HG02885 (cell line): Measurements from ENCODE around the gene BAK1.

Experiments used
- ATAC-seq: cut with Tn5 transposase; IDR thresholded peaks from one replicate; pipeline ENCODE4 v1.9.1; 2021; ENCODE audit warnings: mild to moderate bottlenecking; ENCODE audit not compliant: unreplicated experiment, poor library complexity

Gene BAK1

DNA sequence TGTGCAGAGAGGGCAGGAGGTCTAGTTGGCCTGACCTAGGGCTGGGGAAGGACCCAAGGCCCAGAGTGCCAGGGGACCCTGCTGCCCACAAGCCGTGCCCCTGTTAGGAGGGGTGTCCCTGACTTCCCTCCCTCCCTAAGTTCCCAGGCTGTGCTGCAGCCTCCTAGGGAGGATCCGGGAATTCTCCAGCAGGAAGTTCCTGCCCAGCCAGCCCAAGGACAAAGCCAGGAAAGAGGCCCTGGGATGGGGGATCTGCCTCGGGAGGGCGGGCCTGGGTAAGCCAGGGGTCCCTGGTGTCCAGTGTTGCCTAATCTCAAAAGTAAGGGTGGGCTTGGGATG, 9.3 kb upstream of the BAK1 start:
- no peak for ATAC-seq

DNA sequence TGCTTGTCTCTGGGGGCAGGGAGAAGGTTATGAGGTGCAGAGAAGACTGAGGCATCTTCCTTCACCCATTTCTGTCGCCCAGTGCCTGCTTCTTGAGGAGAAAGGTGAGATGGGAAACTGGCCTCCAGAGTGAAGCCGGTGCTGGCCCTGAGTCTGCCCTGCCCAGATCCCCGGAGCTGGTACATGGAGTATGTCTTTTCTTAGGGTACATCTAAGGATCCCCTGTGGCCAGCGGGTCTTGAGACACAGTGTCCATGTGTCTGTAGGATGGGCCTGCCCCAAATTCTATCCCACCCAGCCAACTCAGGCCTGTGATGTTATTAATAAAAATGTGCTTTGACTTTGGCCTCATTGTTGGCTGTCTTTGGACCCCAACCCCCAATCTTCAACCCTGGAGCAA, 8.8 kb upstream of the BAK1 start:
- no peak for ATAC-seq

- no peak for ATAC-seq
These were observed 7.5 kb upstream of the BAK1 start for GRCh38 chr6:33587529-33587928.

DNA sequence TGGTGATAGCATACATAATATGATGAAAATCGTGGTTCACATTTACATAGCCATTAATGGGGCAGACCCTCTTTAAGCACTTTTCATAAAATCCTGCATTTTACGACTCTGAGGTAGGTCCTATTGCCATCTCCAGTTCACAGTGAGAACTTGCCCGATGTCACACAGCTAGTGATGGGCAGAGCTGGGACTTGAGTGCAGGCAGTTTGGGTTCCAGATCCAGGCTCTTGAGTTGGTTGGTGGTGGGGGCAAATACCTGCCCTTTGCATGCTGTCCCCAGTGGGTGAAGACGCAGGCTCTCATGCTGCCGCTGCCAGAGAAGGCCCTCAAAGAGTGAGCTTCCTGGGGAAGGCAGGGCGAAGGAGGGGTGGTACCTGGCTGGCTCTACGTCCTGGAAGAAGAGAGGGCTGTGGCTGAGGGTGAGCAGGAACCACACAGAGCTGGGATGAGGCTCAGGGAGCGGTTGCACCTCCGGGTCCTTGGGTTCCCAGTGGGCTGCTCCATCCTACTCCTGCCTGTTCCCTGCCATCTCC, 6.1 kb upstream of the BAK1 start:
- no peak for ATAC-seq

DNA sequence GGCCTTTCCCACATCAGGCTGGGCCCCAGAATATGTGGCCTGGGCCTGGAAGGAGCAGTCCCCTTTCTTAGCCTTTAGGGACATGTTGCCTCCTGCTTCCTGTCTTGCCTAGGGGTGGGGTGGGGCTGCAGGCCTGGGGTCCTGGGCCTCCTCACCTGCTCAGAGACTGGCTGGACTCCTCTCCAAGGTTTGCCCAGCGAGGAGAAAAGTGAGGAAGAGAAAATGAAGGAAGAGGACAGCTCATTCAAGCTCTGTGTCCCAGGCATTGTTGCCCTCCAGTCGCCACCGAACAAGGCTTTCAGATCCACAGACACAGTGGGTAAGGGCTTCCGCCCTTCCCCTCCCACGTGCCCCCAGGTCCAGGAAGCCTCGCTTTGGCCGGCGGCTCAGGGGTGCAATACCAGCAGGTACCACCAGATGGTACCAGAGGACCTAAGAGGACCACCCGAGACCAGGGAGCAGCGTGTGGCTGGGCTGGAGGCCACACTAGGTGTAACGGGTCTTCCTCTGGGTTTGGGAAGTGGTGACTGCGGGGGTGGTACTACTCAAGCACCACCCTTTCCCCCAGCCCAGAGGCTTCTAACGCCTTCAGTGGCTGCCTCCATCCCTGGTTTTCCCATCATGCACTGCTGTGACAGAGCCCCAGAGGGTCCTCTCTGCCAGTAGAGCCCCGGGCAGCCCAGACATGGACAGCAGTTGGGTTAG, 5.5 kb upstream of the BAK1 start:
- ATAC-seq, result peak; percentile 79

- ATAC-seq, result no peak
These were observed 4.8 kb upstream of the BAK1 start for GRCh38 chr6:33584700-33585402.

DNA sequence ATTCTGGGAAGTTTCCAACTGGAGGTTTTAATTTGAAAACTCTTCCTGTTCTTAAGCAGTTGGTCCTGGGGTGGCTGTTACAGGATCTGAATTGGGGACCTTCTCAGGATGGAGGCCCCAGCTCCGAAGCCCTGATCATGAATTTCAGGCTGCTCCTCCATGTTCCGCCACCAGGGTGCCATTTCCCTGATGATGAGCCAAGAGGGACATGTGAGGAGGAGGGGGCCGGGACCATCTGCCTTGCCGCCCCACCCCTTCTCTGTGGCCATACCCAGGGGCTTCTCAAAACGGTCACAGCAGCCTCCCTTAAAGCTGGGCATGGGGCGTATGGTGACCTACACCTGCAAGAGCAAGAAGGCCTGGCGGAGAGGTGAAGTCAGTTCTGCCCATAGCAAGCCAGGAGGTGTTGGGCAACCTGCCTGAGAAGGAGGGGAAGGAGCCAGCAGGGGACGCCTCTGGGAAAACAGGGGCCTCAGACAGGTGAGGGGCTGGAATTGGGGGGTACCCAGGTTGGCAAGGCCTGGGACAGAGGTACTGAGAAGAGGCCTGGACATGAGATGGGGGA, 3.6 kb upstream of the BAK1 start:
- ATAC-seq, result no peak

- ATAC-seq, result no peak
These were observed 1.1 kb upstream of the BAK1 start for GRCh38 chr6:33581186-33581585.

- ATAC-seq, result no peak
These were observed 1.5 kb downstream of the BAK1 start for GRCh38 chr6:33578588-33579011.

DNA sequence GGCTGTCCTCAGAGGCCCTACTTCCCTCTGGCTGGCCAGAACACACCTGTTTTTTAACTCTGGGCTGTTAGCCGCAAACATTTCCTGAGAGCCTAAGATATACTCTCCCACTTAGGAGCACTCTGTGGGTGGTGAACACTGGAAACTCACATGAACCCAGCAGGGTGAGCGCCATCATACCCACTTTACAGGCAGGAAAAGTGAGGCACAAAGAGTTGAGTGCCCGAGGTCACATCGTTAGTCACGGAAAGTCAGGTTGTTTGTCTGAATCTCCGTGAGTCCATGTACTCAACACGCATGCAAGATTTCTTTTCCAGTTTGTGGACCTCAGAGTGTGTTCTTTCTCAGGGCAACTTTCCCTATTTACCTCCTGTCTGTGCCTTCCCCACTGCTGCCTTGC, 1.9 kb downstream of the BAK1 start:
- no peak for ATAC-seq

GRCh38 chr6:33577718-33578117, 2.4 kb downstream of the BAK1 start:
- no peak for ATAC-seq

DNA sequence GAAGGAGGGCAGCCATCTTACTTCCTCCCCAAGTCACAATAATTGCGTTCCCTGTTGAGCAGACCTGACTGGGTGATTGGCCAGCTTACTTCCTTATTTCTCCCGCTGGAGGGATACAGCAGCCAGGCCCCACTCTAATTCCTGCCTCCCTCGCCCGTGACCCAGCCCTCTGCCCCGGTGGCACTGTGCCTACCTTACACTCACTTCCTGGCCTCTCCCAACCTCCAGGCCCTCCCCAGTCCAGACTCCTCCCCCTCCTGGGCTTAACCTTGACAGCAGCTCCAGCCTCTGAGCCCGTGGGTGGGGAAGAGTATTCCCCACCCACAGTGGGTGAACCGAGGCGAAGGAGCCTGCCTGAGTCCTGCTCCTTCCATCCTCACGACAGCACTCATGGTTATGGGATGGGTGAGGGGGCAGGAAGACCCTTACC, 3.0 kb downstream of the BAK1 start:
- no peak for ATAC-seq

- no peak for ATAC-seq
These were observed 3.4 kb downstream of the BAK1 start for GRCh38 chr6:33576668-33577067.

GRCh38 chr6:33575211-33575610, 4.9 kb downstream of the BAK1 start:
- ATAC-seq, result no peak

DNA sequence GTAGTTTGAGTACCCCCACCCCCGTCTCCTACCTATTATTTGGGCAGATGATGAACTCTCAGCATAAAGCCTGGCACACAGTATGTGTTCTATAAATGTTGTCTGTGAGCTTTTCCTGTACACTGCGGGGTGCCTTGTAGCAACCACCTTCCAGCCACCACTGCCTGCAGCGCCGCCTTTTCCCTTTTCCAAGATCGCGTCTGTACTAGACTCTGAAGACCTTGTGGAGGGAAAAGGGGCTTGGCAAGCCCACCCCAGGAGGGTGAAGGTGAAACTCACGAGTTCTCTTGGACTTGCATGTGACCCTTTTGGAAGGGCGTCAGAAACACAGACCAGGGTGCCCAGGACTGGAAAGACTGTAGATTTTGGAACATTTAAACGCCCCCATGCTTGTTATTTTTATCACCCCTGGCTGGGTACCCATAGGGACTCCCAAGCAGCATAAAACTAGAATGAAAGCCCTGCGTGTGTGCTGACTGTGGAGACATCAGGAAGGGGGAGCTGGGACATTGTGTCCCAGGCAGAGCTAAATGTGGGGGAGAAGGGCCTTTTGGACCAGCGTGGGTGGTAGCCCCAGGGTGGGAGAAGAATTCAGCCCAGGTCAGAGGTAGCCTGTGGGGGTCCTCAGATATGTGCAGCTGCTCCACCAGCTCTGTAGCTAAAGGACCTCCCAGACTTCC, 8.3 kb downstream of the BAK1 start:
- no peak for ATAC-seq

GRCh38 chr6:33570806-33571636, 9.1 kb downstream of the BAK1 start:
- peak; percentile 85 for ATAC-seq

DNA sequence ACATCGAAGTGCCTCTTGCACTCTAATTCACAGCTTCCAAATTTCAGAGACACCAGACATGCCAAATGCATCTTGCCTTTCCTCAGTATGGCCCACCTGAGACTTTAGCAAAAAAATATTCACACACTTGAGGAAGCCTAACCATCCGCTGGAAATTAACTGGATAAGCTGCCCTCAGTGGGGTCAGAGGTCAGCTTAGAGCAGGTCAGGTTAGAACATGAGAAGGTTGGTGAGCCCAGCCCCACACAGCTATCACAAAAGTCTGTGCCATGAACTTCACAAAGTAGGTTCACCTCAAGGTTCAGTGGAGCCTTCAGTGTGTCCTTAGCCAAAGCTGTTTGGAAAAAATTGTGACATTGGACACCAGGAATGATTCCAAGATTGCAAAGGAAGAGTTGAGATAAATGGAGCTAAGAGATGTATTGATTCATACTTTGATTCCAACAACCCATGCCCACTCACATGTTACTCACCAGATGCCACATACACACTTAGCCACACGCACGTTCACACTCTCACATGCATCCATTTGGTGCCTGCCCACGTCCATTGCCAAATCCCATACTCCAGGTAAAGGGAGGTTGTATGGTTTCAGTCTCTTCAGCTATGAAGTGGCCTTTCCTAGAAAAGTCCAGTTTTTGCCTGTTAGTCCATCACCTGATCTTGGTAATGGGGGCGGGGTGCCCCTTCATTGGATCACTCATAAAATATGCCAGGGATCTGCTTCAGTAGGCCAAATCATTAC, 11.1 kb downstream of the BAK1 start:
- no peak for ATAC-seq

- no peak for ATAC-seq
These were observed 12.2 kb downstream of the BAK1 start for GRCh38 chr6:33567836-33568235.
